ENCODE measurements around the gene RPS19BP1.

DNA sequence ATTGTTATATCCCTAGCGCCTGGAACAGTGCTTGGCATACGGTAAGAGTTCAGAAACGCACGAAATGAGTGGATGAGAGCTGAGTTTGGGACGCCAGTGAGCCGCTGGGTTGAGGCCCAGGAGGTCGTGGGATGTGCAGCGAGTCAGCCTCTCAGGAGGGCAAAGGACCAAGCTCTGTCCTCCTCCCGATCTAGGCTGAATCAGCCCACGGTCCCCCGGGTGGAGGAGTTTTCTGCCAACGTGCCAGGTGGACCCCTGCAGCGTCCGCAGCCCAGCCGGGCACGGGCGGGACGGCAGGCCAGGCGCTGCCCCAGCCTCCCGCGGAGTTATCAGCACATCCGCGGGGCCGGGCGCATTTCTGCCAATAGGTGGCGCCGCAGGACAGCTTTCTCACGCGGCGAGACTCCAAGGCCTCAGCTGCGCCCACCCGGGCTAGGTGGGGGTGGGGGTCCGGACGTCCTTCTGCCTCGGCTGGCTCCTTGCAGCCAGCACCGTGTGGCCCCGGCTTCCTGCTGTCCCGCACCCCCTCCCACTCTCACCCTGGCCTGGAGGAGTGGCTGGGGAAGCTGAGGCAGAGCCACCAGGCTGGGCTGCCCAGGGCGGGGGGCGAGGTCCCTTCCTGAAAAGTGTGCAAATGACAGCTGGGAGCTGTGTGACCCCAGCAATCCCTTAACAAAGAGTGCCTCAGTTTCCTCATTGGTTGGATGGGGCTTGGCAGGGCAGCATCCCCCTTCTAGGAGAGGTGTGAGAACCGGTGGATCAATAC, 2.2 kb upstream of the RPS19BP1 start:
- TF ChIP-seq POLR2A (IDR thresholded peaks at IDR 0.05): no peak
- TF ChIP-seq, protein P1, sequence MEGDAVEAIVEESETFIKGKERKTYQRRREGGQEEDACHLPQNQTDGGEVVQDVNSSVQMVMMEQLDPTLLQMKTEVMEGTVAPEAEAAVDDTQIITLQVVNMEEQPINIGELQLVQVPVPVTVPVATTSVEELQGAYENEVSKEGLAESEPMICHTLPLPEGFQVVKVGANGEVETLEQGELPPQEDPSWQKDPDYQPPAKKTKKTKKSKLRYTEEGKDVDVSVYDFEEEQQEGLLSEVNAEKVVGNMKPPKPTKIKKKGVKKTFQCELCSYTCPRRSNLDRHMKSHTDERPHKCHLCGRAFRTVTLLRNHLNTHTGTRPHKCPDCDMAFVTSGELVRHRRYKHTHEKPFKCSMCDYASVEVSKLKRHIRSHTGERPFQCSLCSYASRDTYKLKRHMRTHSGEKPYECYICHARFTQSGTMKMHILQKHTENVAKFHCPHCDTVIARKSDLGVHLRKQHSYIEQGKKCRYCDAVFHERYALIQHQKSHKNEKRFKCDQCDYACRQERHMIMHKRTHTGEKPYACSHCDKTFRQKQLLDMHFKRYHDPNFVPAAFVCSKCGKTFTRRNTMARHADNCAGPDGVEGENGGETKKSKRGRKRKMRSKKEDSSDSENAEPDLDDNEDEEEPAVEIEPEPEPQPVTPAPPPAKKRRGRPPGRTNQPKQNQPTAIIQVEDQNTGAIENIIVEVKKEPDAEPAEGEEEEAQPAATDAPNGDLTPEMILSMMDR (IDR thresholded peaks at IDR 0.05): peak; percentile 84 to 96 (median 90)
